Measurements from ENCODE around the gene CR1L. TPM values are rescaled to one million over a fixed set of nuclear protein-coding genes. Genes with fewer than 3 reads are reported as not detected.
"Not testable (repeated sequence)": the region's sequence is repeated elsewhere in the genome, so short reads cannot be mapped to it uniquely, and the experiment has no call there.

The CR1L gene
- total RNA-seq, 1 experiment from 2014 or later: not detected

DNA sequence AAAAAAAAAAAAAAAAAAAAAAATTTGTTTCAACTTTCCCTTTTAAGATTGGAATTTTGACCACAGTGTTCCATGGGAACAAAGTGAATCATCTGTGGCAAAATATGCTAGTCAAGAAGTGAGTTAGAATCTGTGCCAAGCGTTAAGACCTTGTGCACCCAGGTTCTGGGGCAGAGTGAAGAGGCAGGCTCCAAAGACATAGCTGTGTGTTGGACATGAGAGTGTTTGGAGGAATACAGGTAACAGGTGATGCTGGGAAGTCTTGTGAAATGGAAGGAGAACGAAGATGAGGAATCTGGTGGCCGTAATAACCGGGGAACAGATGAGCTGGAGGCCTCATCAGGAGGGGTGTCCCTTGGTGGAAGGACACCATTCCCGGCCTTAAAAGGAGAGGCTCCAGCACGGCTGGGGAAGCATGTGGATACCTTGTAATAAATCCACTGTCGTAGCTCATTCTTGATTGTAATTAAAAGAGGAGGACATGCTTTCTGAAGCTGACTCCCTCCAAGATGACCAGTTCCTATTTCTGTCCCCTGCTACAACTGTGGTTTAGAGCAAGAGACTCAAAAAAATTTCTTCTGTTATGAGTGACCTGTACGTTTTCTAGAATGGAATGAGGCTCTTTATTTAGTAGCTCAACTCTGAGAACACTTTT, 92.7 kb downstream of the CR1L start:
- not testable (repeated sequence) for H3K27me3 ChIP-seq (ENCODE audit: low read length); H3K9me2 ChIP-seq (replicated peaks; ENCODE audit: insufficient read depth, low read length); H3K27ac ChIP-seq (ENCODE audit: low read length); DNase-seq; H3K4me2 ChIP-seq (ENCODE audit: low read depth, low read length, poor library complexity, severe bottlenecking); H3K4me1 ChIP-seq (ENCODE audit: low read length); H3K79me2 ChIP-seq (ENCODE audit: low read length); H3K9ac ChIP-seq (ENCODE audit: low read length); H4K20me1 ChIP-seq (ENCODE audit: insufficient read depth, low read depth, low read length); H2AFZ ChIP-seq (ENCODE audit: low read length); H3K4me3 ChIP-seq (ENCODE audit: low read length); H3K36me3 ChIP-seq (ENCODE audit: insufficient read depth, low read length); H3K9me3 ChIP-seq (ENCODE audit: low read length)

DNA sequence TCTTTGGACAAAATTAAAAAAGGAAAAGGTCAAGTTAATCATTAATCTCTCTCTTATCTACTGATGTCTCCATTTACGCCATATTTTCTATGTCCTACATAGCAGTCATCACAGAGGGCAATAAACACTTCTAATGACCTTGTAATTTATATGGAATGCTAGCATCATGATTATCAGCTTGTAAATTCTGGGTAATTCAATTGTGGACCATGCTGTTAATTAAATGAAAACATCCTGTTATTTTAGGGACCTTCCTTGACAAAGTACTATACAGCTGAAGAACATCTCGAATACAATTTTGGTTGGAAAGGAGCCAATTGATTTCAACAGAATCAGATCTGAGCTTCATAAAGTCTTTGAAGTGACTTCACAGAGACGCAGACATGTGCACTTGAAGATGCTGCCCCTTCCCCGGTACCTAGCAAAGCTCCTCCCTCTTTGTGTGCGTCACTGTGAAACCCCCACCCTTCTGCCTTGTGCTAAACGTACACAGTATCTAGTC, 93.3 kb downstream of the CR1L start:
- not testable (repeated sequence) for H3K9me2 ChIP-seq (replicated peaks; ENCODE audit: insufficient read depth, low read length); H3K9me3 ChIP-seq (ENCODE audit: low read length); DNase-seq; H3K36me3 ChIP-seq (ENCODE audit: insufficient read depth, low read length); H3K27me3 ChIP-seq (ENCODE audit: low read length); H2AFZ ChIP-seq (ENCODE audit: low read length); H3K4me1 ChIP-seq (ENCODE audit: low read length); H4K20me1 ChIP-seq (ENCODE audit: insufficient read depth, low read depth, low read length); H3K27ac ChIP-seq (ENCODE audit: low read length); H3K4me3 ChIP-seq (ENCODE audit: low read length); H3K9ac ChIP-seq (ENCODE audit: low read length); H3K79me2 ChIP-seq (ENCODE audit: low read length); H3K4me2 ChIP-seq (ENCODE audit: low read depth, low read length, poor library complexity, severe bottlenecking)

- Histone ChIP-seq H2AFZ (ENCODE audit: low read length) (no peak overlapping the region), H3K9me2 (replicated peaks; ENCODE audit: insufficient read depth, low read length) (no peaks in the 10 kb centered on the region), H3K4me2 (ENCODE audit: low read depth, low read length, poor library complexity, severe bottlenecking) (no peak overlapping the region), H3K79me2 (ENCODE audit: low read length) (no peaks in the 10 kb centered on the region), H3K9me3 (ENCODE audit: low read length) (no peaks in the 10 kb centered on the region), H3K4me3 (ENCODE audit: low read length) (no peak overlapping the region), H3K27me3 (ENCODE audit: low read length) (no peaks in the 10 kb centered on the region), H3K27ac (ENCODE audit: low read length) (no peak overlapping the region), H3K9ac (ENCODE audit: low read length) (no peak overlapping the region), H4K20me1 (ENCODE audit: insufficient read depth, low read depth, low read length) (no peaks in the 10 kb centered on the region), H3K4me1 (ENCODE audit: low read length) (no peaks in the 10 kb centered on the region; the same call in 1 of the 2 replicates), H3K36me3 (ENCODE audit: insufficient read depth, low read length) (no peaks in the 10 kb centered on the region)
- no peak for DNase-seq
These were observed 95.3 kb downstream of the CR1L start for GRCh38 chr1:207740207-207740606.

DNA sequence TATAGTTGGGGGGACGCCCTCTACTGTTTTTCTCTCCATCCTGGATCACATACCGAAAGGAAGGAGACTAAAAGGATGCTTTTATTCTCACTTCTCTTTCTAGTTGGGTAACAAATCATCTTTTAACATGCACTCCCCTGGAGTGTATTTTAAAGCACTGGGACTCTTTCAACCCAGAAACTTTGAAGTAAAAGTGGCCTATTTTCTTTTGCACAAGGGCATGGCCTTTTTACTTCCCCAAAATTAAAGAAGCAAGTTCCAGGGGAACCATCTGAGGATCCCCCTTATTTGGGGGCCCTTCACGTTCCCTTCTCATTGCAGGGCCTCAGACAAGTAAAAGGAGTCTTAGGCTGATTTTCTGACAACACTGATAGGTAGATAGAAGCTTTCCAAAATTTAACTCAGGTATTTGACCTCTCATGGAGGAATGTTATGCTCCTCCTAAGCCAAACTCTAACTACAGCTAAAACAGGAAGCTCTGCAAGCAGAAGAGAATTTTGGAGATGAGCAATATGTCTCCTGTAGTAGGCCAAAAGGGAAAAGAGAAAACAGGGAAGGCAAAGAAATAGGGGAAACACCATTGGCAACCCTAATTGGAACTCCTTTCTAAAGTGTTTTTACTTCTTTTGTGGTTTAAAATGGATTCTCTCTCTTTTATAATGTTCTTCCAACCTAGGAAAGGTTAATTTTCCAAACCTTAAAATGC, 98.1 kb downstream of the CR1L start:
- no peak overlapping the region for H3K4me3 ChIP-seq (ENCODE audit: low read length)
- H2AFZ ChIP-seq (ENCODE audit: low read length): no peak overlapping the region
- DNase-seq: no peak
- peaks cover 4% of the 10 kb centered on the region for H3K4me1 ChIP-seq (ENCODE audit: low read length)
- H3K27me3 ChIP-seq (ENCODE audit: low read length): no peaks in the 10 kb centered on the region
- H3K9me3 ChIP-seq (ENCODE audit: low read length): no peaks in the 10 kb centered on the region
- H3K9me2 ChIP-seq (replicated peaks; ENCODE audit: insufficient read depth, low read length): no peaks in the 10 kb centered on the region
- no peak overlapping the region for H3K9ac ChIP-seq (ENCODE audit: low read length)
- H4K20me1 ChIP-seq (ENCODE audit: insufficient read depth, low read depth, low read length): no peaks in the 10 kb centered on the region
- no peak overlapping the region for H3K27ac ChIP-seq (ENCODE audit: low read length)
- no peaks in the 10 kb centered on the region for H3K79me2 ChIP-seq (ENCODE audit: low read length)
- H3K4me2 ChIP-seq (ENCODE audit: low read depth, low read length, poor library complexity, severe bottlenecking): no peak overlapping the region
- no peaks in the 10 kb centered on the region for H3K36me3 ChIP-seq (ENCODE audit: insufficient read depth, low read length)

DNA sequence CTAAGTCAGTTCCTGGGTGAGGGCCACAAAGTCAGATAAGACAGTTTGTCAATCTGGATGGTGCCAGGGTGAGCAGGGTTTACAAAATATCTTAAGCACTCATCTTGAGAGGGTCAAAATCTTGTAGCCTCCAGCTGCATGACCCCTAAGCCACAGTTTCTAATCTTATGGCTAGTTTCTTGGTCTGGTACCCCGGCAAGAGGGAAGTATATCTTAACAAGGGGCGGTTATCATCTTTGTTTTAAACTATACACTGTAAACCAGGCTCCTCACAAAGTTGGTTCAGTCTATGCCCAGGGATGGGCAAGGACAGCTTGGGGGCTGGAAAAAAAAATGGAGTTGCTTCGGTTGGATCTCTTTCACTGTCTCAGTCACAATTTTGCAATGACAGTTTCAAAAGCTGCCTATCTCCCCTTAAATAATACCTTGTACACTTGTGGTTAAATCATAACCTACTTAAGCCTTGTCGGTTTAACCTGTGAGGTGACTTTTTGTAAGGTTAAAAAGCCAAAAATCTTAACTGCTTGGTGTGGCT, 99.1 kb downstream of the CR1L start:
- peaks cover 15% of the 10 kb centered on the region for H3K4me1 ChIP-seq (ENCODE audit: low read length)

DNA sequence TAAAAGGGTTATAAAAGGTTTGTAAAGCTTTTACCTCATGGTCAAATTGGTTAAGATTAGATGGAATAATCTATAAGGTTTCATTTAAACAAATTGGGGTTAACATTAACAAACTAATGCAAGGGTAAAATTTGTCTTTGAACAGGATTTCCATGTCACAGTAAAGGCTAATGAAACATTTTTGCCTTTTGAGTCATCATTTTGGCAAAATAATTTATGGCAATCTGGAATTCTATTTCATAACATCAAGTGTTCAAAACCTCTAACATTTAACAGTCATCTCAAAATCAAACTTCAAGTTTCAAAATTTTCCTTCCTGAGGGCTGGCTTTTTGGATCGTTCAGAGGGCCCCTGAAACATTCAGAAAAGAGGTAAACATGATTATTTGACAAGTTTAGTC, 100.4 kb downstream of the CR1L start:
- Histone ChIP-seq H3K36me3 (ENCODE audit: insufficient read depth, low read length) (no peaks in the 10 kb centered on the region), H3K9me3 (ENCODE audit: low read length) (no peaks in the 10 kb centered on the region), H3K27me3 (ENCODE audit: low read length) (no peaks in the 10 kb centered on the region), H3K9ac (ENCODE audit: low read length) (no peak overlapping the region), H2AFZ (ENCODE audit: low read length) (no peak overlapping the region), H3K4me1 (ENCODE audit: low read length) (peaks cover 27% of the 10 kb centered on the region), H3K79me2 (ENCODE audit: low read length) (no peaks in the 10 kb centered on the region), H3K4me3 (ENCODE audit: low read length) (no peak overlapping the region), H3K27ac (ENCODE audit: low read length) (no peak overlapping the region), H4K20me1 (ENCODE audit: insufficient read depth, low read depth, low read length) (no peaks in the 10 kb centered on the region), H3K4me2 (ENCODE audit: low read depth, low read length, poor library complexity, severe bottlenecking) (no peak overlapping the region), H3K9me2 (replicated peaks; ENCODE audit: insufficient read depth, low read length) (no peaks in the 10 kb centered on the region)
- DNase-seq: no peak

More for the DNA sequence above, 99.1 kb downstream of the CR1L start:
- H4K20me1 ChIP-seq (ENCODE audit: insufficient read depth, low read depth, low read length): no peaks in the 10 kb centered on the region
- H2AFZ ChIP-seq (ENCODE audit: low read length): no peak overlapping the region
- H3K9ac ChIP-seq (ENCODE audit: low read length): no peak overlapping the region
- H3K4me3 ChIP-seq (ENCODE audit: low read length): no peak overlapping the region
- no peaks in the 10 kb centered on the region for H3K9me3 ChIP-seq (ENCODE audit: low read length)
- H3K9me2 ChIP-seq (replicated peaks; ENCODE audit: insufficient read depth, low read length): no peaks in the 10 kb centered on the region
- no peak overlapping the region for H3K4me2 ChIP-seq (ENCODE audit: low read depth, low read length, poor library complexity, severe bottlenecking)
- H3K27me3 ChIP-seq (ENCODE audit: low read length): no peaks in the 10 kb centered on the region
- no peak overlapping the region for H3K27ac ChIP-seq (ENCODE audit: low read length)
- no peak for DNase-seq
- no peaks in the 10 kb centered on the region for H3K79me2 ChIP-seq (ENCODE audit: low read length)
- no peaks in the 10 kb centered on the region for H3K36me3 ChIP-seq (ENCODE audit: insufficient read depth, low read length)

DNA sequence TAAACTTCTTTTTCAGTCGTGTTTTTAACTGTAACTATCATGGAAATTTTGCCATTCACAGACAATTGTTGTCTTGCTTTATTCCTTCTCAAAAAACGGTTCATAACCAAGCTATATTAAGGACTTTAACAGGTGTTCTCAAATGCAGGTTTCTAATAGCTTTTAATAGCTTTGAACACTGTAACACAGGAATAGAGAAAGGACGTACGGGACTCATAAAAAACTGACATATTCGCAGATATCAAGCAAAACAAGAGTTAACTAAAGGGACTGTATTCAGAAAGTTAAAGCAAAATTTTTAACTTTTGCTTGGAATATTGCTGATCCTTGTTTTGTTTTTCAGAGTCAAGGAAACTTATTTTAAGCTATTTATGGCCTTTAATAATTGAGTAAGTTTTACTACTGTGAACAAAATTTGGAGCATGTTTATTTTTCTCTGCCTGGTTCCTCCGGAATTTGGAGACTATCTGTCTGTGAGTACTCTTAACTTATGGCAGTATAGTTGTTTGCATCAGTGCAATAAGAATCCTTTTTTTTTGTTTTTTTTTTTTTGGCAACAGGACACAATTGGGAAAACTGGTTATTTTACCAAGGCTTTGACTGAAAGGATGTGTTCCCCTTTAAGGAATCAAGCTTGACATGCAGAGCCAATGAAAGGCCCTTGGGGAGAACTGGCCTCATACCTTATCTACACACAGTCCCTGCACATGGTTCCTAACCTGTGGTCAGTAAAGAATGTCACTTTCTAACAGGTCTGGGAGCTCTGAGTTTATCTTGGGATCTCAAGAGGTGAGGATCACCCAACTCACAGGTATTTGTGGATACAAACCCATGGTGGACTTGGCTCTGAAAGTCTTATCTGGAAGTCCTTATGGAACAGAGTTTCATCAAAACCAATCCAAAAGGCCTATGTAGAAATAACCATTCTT, 101.2 kb downstream of the CR1L start:
- no peaks in the 10 kb centered on the region for H3K36me3 ChIP-seq (ENCODE audit: insufficient read depth, low read length)
- H3K27me3 ChIP-seq (ENCODE audit: low read length): no peaks in the 10 kb centered on the region
- no peaks in the 10 kb centered on the region for H3K9me3 ChIP-seq (ENCODE audit: low read length)
- no peaks in the 10 kb centered on the region for H3K9me2 ChIP-seq (replicated peaks; ENCODE audit: insufficient read depth, low read length)
- no peak overlapping the region for H3K27ac ChIP-seq (ENCODE audit: low read length)
- DNase-seq: no peak
- no peaks in the 10 kb centered on the region for H3K79me2 ChIP-seq (ENCODE audit: low read length)
- H3K4me3 ChIP-seq (ENCODE audit: low read length): no peak overlapping the region
- no peak overlapping the region for H3K9ac ChIP-seq (ENCODE audit: low read length)
- H3K4me2 ChIP-seq (ENCODE audit: low read depth, low read length, poor library complexity, severe bottlenecking): no peak overlapping the region
- H4K20me1 ChIP-seq (ENCODE audit: insufficient read depth, low read depth, low read length): no peaks in the 10 kb centered on the region
- H3K4me1 ChIP-seq (ENCODE audit: low read length): peaks cover 35% of the 10 kb centered on the region
- no peak overlapping the region for H2AFZ ChIP-seq (ENCODE audit: low read length)
